GM23338 (cell line): ENCODE data around the gene SPECC1L. TPM values are rescaled to one million over a fixed set of nuclear protein-coding genes. Genes with fewer than 3 reads are reported as not detected.

Source experiments
- ATAC-seq: fragments of 200-7000 bp; cut with Tn5 transposase; 3 replicates; pipeline ENCODE4 v1.9.1; 2020
- DNase-seq: peaks from one replicate; pipeline ENCODE4 v3.0.0-alpha.2; 2015; ENCODE audit warnings: low spot score
- H2AFZ ChIP-seq: fragments of 200-600 bp; sonication (generic); 2 replicates; pipeline ENCODE4 v1.8.0; 2016; ENCODE audit warnings: antibody characterized with exemption, mild to moderate bottlenecking, moderate library complexity
- H3F3A ChIP-seq: fragments of 200-600 bp; sonication (generic); replicated peaks from 2 replicates; pipeline ENCODE4 v1.8.0; 2017; ENCODE audit warnings: antibody characterized with exemption, mixed run types, low read depth
- H3K27ac ChIP-seq: fragments of 200-600 bp; sonication (generic); 2 replicates; pipeline ENCODE4 v1.6.1; 2016; ENCODE audit warnings: low read depth
- H3K27me3 ChIP-seq: fragments of 200-600 bp; sonication (generic); 2 replicates; pipeline ENCODE4 v1.8.0; 2016; ENCODE audit warnings: mild to moderate bottlenecking, mixed run types, moderate library complexity; ENCODE audit not compliant: insufficient read depth
- H3K36me3 ChIP-seq: fragments of 200-600 bp; sonication (generic); 2 replicates; pipeline ENCODE4 v1.8.0; 2016; ENCODE audit warnings: mild to moderate bottlenecking; ENCODE audit not compliant: insufficient read depth
- H3K4me1 ChIP-seq: fragments of 200-600 bp; sonication (generic); 2 replicates; pipeline ENCODE4 v1.8.0; 2016; ENCODE audit warnings: mild to moderate bottlenecking, moderate library complexity; ENCODE audit not compliant: insufficient read depth
- H3K4me2 ChIP-seq: fragments of 200-600 bp; sonication (generic); 2 replicates; pipeline ENCODE4 v1.7.1; 2017; ENCODE audit warnings: mixed run types
- H3K4me3 ChIP-seq: fragments of 200-600 bp; sonication (generic); 2 replicates; pipeline ENCODE4 v1.6.1; 2016; ENCODE audit warnings: mixed run types
- H3K79me2 ChIP-seq: fragments of 200-600 bp; sonication (generic); replicated peaks from 2 replicates; pipeline ENCODE4 v1.8.0; 2017; ENCODE audit warnings: mild to moderate bottlenecking; ENCODE audit not compliant: insufficient read depth
- H3K9me2 ChIP-seq: fragments of 200-600 bp; sonication (generic); 2 replicates; pipeline ENCODE4 v1.8.0; 2017; ENCODE audit not compliant: insufficient read depth
- H4K20me1 ChIP-seq: fragments of 200-600 bp; sonication (generic); replicated peaks from 2 replicates; pipeline ENCODE4 v1.8.0; 2017; ENCODE audit warnings: mild to moderate bottlenecking; ENCODE audit not compliant: insufficient read depth
- H3K27ac Mint-ChIP-seq: 2 replicates; pipeline ENCODE4 v1.8.0; 2020; ENCODE audit warnings: inconsistent platforms, mild to moderate bottlenecking, moderate library complexity, mixed read lengths
- H3K27me3 Mint-ChIP-seq: 3 replicates; pipeline ENCODE4 v1.8.0; 2022; ENCODE audit warnings: low read depth, mild to moderate bottlenecking, moderate library complexity, mixed read lengths, inconsistent platforms; ENCODE audit not compliant: insufficient read depth, poor library complexity
- H3K36me3 Mint-ChIP-seq: 3 replicates; pipeline ENCODE4 v1.8.0; 2021; ENCODE audit warnings: low read depth, mild to moderate bottlenecking, inconsistent platforms, moderate library complexity, mixed read lengths
- H3K4me1 Mint-ChIP-seq: 3 replicates; pipeline ENCODE4 v1.8.0; 2020; ENCODE audit warnings: mild to moderate bottlenecking, inconsistent platforms, mixed read lengths
- H3K4me3 Mint-ChIP-seq: 3 replicates; pipeline ENCODE4 v1.8.0; 2021; ENCODE audit warnings: moderate library complexity, mild to moderate bottlenecking, inconsistent platforms, mixed read lengths
- H3K9me3 Mint-ChIP-seq: 3 replicates; pipeline ENCODE4 v1.8.0; 2020; ENCODE audit warnings: moderate library complexity, mild to moderate bottlenecking, inconsistent platforms, mixed read lengths
- CREB1 ChIP-seq: fragments of 250-450 bp; sonication (Bioruptor Pico); IDR thresholded peaks from 2 replicates; pipeline ENCODE4 v1.5.0; 2020; ENCODE audit warnings: low read depth, mild to moderate bottlenecking, moderate library complexity
- ETS1 ChIP-seq: IDR thresholded peaks from 2 replicates; pipeline ENCODE4 v1.6.1; 2016; ENCODE audit warnings: antibody characterized with exemption
- EZH2 ChIP-seq: fragments of 200-600 bp; sonication (generic); IDR thresholded peaks from one replicate; pipeline ENCODE4 v1.8.0; 2017; ENCODE audit warnings: antibody characterized with exemption, mild to moderate bottlenecking, low read depth; ENCODE audit not compliant: unreplicated experiment
- EZH2phosphoT487 ChIP-seq: fragments of 200-600 bp; sonication (generic); IDR thresholded peaks from one replicate; pipeline ENCODE4 v1.8.1; 2018; ENCODE audit warnings: antibody characterized with exemption; ENCODE audit not compliant: unreplicated experiment
- JUNB ChIP-seq: IDR thresholded peaks from one replicate; pipeline ENCODE4 v1.6.1; 2016; ENCODE audit warnings: antibody characterized with exemption; ENCODE audit not compliant: unreplicated experiment
- NANOG ChIP-seq: IDR thresholded peaks from 2 replicates; pipeline ENCODE4 v1.6.1; 2016; ENCODE audit warnings: antibody characterized with exemption, borderline replicate concordance
- POLR2AphosphoS5 ChIP-seq: IDR thresholded peaks from 2 replicates; pipeline ENCODE4 v1.6.1; 2016; ENCODE audit warnings: antibody characterized with exemption, low read depth
- REST ChIP-seq: IDR thresholded peaks from one replicate; pipeline ENCODE4 v1.6.1; 2018; ENCODE audit warnings: antibody characterized with exemption; ENCODE audit not compliant: unreplicated experiment
- STAT1 ChIP-seq: IDR thresholded peaks from one replicate; pipeline ENCODE4 v1.6.1; 2016; ENCODE audit warnings: antibody characterized with exemption; ENCODE audit not compliant: unreplicated experiment
- ZNF114 ChIP-seq: fragments of 250-450 bp; sonication (Bioruptor Pico); IDR thresholded peaks from 2 replicates; pipeline ENCODE4 v1.5.0; 2020; ENCODE audit warnings: mild to moderate bottlenecking, moderate library complexity
- ZNF331 ChIP-seq: fragments of 250-450 bp; sonication (Bioruptor Pico); IDR thresholded peaks from 2 replicates; pipeline ENCODE4 v1.5.0; 2020; ENCODE audit warnings: low read depth, mild to moderate bottlenecking, moderate library complexity
- polyA plus RNA-seq: library from polyadenylated mRNA; unstranded; fragments of >200 nt; fragmentation: Nextera tagmentation; extraction: Ambion mirVana; gene quantifications from 2 replicates; pipeline ENCODE4 v1.2.1, GENCODE V29; 2016
- total RNA-seq: library from RNA; depleted of rRNA; stranded (reverse); fragments of >200 nt; shearing (Covaris generic); gene quantifications from 2 replicates; pipeline ENCODE4 v1.2.3, GENCODE V29; 2014
- TF ChIP-seq, protein P1 (sequence below): fragments of 250-450 bp; sonication (Bioruptor Pico); IDR thresholded peaks from 2 replicates; pipeline ENCODE4 v1.5.0; 2020; ENCODE audit warnings: mild to moderate bottlenecking, moderate library complexity
- TF ChIP-seq, protein P2 (sequence below), 2 experiments: fragments of 200-600 bp in 1 of 2; sonication (generic) in 1 of 2; conservative IDR thresholded peaks; 2 replicates each; pipeline versions ENCODE4 v1.5.1 to v1.6.1; 2016 to 2017; ENCODE audit warnings: antibody characterized with exemption in 2 of 2, low read depth in 2 of 2, mild to moderate bottlenecking in 2 of 2, moderate library complexity in 1 of 2

The SPECC1L gene
- total and polyA plus RNA-seq, 2 experiments from 2014 or later = 24.3 to 44.7 TPM

- H3K36me3 Mint-ChIP-seq = no peaks in the 10 kb centered on the region; the same call in 2 of the 3 replicates
- ATAC-seq = no peak
Measured at GRCh38 chr22:24430431-24431308, 160.0 kb downstream of the SPECC1L start.

More at GRCh38 chr22:24430431-24431308, 160.0 kb downstream of the SPECC1L start:
- no peak for DNase-seq
- H3K27me3 Mint-ChIP-seq = peaks cover 21% of the 10 kb centered on the region
- H4K20me1 ChIP-seq = no peaks in the 10 kb centered on the region; the same call in 1 of the 2 replicates
- no peaks in the 10 kb centered on the region for H3K9me2 ChIP-seq
- no peaks in the 10 kb centered on the region for H3K36me3 ChIP-seq
- H3K27me3 ChIP-seq = peaks cover 4% of the 10 kb centered on the region; the same call in 1 of the 2 replicates
- H3K4me2 ChIP-seq = no peak overlapping the region
- no peaks in the 10 kb centered on the region for H3K9me3 Mint-ChIP-seq
- TF ChIP-seq EZH2phosphoT487 (no peak), ZNF114 (CRISPR knock-in tag) (no peak), REST (no peak), POLR2AphosphoS5 (no peak), JUNB (no peak), CREB1 (no peak), NANOG (no peak), ZNF331 (CRISPR knock-in tag) (no peak), STAT1 (no peak), ETS1 (no peak), EZH2 (no peak)
- TF ChIP-seq, protein P1, sequence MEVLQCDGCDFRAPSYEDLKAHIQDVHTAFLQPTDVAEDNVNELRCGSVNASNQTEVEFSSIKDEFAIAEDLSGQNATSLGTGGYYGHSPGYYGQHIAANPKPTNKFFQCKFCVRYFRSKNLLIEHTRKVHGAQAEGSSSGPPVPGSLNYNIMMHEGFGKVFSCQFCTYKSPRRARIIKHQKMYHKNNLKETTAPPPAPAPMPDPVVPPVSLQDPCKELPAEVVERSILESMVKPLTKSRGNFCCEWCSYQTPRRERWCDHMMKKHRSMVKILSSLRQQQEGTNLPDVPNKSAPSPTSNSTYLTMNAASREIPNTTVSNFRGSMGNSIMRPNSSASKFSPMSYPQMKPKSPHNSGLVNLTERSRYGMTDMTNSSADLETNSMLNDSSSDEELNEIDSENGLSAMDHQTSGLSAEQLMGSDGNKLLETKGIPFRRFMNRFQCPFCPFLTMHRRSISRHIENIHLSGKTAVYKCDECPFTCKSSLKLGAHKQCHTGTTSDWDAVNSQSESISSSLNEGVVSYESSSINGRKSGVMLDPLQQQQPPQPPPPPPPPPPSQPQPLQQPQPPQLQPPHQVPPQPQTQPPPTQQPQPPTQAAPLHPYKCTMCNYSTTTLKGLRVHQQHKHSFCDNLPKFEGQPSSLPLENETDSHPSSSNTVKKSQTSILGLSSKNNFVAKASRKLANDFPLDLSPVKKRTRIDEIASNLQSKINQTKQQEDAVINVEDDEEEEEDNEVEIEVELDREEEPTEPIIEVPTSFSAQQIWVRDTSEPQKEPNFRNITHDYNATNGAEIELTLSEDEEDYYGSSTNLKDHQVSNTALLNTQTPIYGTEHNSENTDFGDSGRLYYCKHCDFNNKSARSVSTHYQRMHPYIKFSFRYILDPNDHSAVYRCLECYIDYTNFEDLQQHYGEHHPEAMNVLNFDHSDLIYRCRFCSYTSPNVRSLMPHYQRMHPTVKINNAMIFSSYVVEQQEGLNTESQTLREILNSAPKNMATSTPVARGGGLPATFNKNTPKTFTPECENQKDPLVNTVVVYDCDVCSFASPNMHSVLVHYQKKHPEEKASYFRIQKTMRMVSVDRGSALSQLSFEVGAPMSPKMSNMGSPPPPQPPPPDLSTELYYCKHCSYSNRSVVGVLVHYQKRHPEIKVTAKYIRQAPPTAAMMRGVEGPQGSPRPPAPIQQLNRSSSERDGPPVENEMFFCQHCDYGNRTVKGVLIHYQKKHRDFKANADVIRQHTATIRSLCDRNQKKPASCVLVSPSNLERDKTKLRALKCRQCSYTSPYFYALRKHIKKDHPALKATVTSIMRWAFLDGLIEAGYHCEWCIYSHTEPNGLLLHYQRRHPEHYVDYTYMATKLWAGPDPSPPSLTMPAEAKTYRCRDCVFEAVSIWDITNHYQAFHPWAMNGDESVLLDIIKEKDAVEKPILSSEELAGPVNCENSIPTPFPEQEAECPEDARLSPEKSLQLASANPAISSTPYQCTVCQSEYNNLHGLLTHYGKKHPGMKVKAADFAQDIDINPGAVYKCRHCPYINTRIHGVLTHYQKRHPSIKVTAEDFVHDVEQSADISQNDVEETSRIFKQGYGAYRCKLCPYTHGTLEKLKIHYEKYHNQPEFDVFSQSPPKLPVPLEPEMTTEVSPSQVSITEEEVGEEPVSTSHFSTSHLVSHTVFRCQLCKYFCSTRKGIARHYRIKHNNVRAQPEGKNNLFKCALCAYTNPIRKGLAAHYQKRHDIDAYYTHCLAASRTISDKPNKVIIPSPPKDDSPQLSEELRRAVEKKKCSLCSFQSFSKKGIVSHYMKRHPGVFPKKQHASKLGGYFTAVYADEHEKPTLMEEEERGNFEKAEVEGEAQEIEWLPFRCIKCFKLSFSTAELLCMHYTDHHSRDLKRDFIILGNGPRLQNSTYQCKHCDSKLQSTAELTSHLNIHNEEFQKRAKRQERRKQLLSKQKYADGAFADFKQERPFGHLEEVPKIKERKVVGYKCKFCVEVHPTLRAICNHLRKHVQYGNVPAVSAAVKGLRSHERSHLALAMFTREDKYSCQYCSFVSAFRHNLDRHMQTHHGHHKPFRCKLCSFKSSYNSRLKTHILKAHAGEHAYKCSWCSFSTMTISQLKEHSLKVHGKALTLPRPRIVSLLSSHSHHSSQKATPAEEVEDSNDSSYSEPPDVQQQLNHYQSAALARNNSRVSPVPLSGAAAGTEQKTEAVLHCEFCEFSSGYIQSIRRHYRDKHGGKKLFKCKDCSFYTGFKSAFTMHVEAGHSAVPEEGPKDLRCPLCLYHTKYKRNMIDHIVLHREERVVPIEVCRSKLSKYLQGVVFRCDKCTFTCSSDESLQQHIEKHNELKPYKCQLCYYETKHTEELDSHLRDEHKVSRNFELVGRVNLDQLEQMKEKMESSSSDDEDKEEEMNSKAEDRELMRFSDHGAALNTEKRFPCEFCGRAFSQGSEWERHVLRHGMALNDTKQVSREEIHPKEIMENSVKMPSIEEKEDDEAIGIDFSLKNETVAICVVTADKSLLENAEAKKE (CRISPR knock-in tag) = no peak
- TF ChIP-seq, protein P2, sequence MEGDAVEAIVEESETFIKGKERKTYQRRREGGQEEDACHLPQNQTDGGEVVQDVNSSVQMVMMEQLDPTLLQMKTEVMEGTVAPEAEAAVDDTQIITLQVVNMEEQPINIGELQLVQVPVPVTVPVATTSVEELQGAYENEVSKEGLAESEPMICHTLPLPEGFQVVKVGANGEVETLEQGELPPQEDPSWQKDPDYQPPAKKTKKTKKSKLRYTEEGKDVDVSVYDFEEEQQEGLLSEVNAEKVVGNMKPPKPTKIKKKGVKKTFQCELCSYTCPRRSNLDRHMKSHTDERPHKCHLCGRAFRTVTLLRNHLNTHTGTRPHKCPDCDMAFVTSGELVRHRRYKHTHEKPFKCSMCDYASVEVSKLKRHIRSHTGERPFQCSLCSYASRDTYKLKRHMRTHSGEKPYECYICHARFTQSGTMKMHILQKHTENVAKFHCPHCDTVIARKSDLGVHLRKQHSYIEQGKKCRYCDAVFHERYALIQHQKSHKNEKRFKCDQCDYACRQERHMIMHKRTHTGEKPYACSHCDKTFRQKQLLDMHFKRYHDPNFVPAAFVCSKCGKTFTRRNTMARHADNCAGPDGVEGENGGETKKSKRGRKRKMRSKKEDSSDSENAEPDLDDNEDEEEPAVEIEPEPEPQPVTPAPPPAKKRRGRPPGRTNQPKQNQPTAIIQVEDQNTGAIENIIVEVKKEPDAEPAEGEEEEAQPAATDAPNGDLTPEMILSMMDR (conservative IDR thresholded peaks at IDR 0.05; ENCODE audit: low read depth in 2 of 2) = no peak
- H3K79me2 ChIP-seq = no peaks in the 10 kb centered on the region
- H2AFZ ChIP-seq = no peak overlapping the region
- H3K4me1 ChIP-seq = peaks cover 5% of the 10 kb centered on the region; the same call in 1 of the 2 replicates
- no peak overlapping the region for H3K4me3 Mint-ChIP-seq
- peaks cover 20% of the 10 kb centered on the region for H3K4me1 Mint-ChIP-seq
- H3K27ac Mint-ChIP-seq = peak overlapping the region; percentile 21; the same call in 1 of the 2 replicates
- no peak overlapping the region for H3K4me3 ChIP-seq
- no peaks in the 10 kb centered on the region for H3F3A ChIP-seq
- no peak overlapping the region for H3K27ac ChIP-seq
